ENCODE data around the gene CEACAM8.
"Not testable (repeated sequence)": the region's sequence is repeated elsewhere in the genome, so short reads cannot be mapped to it uniquely, and the experiment has no call there.

The CEACAM8 gene

DNA sequence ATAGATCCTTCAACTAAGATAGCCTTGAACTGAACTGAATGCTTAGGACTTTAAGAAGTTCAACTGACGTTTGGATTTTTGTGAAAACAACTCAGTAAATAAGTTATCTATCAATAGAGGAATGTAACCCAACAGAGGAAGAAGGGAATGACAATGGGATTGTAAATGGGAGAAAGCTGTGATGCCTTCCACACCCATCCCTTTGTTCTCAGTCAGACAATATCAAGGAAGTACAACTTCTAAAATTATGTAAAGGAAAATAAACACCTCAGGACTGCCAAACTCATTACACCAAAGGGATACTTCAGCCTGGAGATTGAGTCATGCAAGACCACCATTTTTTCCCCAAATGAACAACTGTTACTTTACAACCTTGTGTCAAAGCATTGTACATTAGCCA, 21.1 kb downstream of the CEACAM8 start:
- no peak for DNase-seq (ENCODE audit: low read depth in 3 of 3)

DNA sequence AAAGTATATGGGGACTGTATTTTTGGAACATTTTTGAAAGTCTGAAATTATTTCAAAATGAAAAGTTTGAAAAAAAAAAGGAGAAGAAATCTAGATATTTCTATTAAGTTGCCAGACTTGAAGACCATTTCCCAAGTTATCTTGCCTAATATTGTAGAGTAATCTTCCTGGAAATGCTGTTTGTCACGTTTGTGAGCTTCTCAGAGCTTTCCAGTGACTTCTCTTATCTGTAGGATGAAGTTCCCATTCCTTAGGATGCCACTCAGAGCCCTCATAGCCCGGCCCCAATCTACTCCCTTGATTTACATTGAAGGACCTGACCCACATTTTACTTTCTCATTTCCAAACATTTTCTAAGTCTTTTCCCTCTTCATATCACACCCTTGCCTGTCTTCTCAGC, 23.6 kb downstream of the CEACAM8 start:
- DNase-seq (ENCODE audit: low read depth in 3 of 3) = no peak

DNA sequence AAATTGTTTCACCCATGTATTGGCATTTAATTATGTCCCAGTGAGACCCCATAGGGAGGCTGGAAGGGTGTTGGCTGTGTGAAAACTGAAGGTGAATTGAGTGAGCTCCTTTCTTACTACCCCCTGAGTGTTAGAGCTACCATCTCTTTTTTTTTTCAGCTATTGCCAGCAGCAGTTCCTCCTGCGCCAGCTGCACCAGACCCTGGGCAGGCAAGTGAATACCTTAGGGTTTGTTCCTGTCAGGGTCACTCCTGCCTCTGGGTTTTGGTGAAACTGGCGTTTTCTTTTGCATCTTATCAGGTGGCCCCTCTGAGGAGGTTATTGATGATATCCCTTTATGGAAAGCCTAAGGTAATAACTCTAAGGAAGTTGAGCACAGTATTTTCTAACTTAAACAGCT, 25.5 kb downstream of the CEACAM8 start:
- no peak for DNase-seq (ENCODE audit: low read depth in 3 of 3)

DNA sequence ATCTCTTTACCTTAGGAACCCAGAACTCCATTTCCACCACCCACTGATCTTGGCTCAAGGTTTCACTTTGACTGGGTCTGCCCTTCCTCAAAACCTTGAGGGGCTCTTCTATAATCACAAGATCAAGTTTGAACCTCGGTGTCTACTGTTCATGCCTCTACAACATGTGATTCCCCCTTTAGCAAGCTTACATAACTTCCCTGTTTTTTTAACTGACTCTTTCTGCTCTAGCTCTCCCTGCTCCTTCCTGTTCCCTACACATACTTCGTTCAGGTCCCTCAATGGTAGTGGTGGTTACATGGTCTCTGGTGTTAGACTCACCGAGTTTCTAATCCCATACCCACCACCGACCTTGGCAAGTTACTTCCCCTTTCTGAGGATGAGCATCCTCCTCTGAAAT, 26.7 kb downstream of the CEACAM8 start:
- no peak for DNase-seq (ENCODE audit: low read depth in 3 of 3)

GRCh38 chr19:42567567-42567966, 27.2 kb downstream of the CEACAM8 start:
- no peak for DNase-seq (ENCODE audit: low read depth in 3 of 3)

- DNase-seq (ENCODE audit: low read depth in 3 of 3) = peak in 1 of 3 experiments; percentile 7
Measured at GRCh38 chr19:42563352-42564210, 31.1 kb downstream of the CEACAM8 start.

- no peak for DNase-seq (ENCODE audit: low read depth in 3 of 3)
Measured at GRCh38 chr19:42561512-42561911, 33.2 kb downstream of the CEACAM8 start.

DNA sequence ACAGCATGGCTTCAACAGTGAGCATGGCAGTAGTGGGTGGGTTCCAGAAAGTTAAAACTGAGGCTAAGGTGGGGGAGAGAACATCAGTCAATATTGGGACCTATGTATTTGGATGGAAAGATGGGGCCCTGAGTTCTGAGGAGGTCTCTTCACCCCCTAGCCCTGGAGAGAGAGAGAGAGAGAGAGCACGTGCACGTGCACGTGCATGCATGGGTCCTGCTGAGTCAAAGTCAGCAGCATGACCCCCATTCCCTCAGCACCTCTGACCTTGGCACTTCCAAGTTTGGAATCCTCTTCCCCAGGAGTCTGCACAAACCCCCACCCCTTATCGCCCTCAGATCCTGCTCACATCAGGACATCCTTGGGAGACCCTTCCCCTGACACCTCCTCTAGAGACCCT, 34.0 kb downstream of the CEACAM8 start:
- no peak for DNase-seq (ENCODE audit: low read depth in 3 of 3)

GRCh38 chr19:42558450-42559150, 36.1 kb downstream of the CEACAM8 start:
- no peak for DNase-seq (ENCODE audit: low read depth in 3 of 3)

- DNase-seq (ENCODE audit: low read depth in 3 of 3) = not testable (repeated sequence)
Measured at GRCh38 chr19:42557386-42557871, 37.3 kb downstream of the CEACAM8 start.

GRCh38 chr19:42555801-42556200, 38.9 kb downstream of the CEACAM8 start:
- DNase-seq (ENCODE audit: low read depth in 3 of 3) = no peak

GRCh38 chr19:42555317-42555716, 39.4 kb downstream of the CEACAM8 start:
- DNase-seq (ENCODE audit: low read depth in 3 of 3) = no peak

DNA sequence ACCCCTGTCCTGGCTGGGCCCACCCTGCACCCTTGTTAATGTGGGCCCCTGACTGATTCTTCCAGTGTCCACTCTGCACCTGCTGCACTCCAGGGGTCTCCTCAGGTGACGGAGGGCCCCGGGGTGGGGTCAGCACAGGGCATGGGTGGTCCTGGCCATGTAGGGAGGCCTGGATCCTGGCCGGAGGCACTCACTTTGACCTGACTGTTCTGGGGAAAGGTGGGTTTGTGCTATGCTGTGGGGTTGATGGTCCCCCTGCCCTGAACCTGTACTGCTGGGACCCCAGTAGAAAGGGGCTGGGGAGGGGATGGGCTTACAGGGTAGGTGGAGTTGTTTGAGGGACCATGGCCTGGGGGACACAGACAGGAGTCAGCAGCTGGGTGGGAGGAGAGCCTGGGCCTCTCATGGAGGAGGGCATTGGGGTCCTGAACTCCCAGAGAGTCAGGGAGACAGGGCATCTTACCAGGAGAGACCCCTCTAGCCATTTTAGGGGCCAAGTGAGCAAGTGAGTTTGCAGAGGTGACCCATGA, 40.6 kb downstream of the CEACAM8 start:
- no peak for DNase-seq (ENCODE audit: low read depth in 3 of 3)

- DNase-seq (ENCODE audit: low read depth in 3 of 3) = no peak
Measured at GRCh38 chr19:42553292-42554045, 41.3 kb downstream of the CEACAM8 start.

DNA sequence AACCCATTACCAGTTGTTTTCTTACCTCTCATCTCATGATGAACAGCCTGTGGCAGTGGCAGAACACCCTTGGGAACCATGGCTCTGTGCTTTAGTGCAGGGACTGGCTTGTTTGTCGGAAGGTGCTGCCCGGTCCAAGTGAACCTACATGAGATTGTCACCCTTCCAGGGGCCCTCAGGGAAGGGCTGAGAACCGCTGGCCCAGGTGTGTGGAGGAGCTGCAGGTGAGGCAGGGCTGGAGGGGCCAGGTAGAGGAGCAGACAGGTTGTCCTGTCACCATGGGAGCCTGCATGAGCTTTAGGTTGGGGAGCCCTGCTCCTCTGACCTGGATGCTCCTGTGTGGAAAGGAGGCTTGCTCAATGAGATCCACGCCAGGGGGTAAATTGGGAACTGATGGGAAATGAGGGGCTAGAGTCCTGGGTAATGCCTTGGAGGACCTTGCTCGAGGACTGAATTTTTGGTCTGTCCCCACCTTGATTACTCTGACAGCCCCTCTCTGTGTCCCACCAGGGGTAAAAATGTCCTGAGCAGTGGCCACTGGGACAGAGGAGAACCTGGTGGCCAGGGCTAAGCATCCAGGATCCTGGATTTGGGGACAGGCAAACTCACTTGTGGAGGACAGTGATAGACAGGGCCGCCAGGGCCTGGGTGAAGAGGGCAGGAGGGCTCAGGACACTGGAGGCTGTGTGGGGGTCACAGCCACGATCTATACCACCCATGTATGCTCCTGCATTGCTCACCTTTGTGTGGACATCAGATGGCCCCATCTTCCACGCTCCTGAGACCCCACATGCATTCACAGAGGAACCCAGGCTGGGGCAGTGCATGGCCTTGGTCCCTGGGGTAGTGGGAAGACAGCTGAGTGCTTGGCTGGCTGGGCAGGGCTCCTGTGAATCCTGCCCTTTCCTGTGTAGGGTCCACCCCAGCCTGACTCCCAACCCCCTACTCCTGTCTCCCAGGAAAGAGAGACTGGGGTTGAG, 42.3 kb downstream of the CEACAM8 start:
- DNase-seq (ENCODE audit: low read depth in 3 of 3) = no peak

GRCh38 chr19:42550521-42550920, 44.2 kb downstream of the CEACAM8 start:
- not testable (repeated sequence) for DNase-seq (ENCODE audit: low read depth in 3 of 3)

GRCh38 chr19:42549067-42549466, 45.7 kb downstream of the CEACAM8 start:
- not testable (repeated sequence) for DNase-seq (ENCODE audit: low read depth in 3 of 3)

DNA sequence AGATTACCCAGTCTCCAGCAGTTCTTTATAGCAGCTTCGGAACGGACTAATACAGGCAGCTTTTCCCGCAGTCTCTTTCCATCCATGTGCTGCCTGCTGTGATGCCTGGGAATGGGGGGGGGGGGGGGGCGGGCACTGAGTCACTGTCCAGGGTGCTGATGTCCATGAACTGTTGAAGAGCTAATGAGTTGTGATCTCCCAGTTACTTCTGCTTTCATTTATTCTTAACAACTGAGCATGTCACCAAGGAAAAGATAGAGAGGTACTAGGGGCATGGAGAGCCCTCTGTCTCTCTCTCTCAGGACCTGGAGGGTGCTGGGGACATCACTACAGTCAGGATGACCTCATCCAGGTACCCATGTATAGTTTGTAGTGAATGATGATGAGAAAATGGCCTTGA, 46.2 kb downstream of the CEACAM8 start:
- no peak for DNase-seq (ENCODE audit: low read depth in 3 of 3)

- DNase-seq (ENCODE audit: low read depth in 3 of 3) = no peak
Measured at GRCh38 chr19:42547929-42548328, 46.8 kb downstream of the CEACAM8 start.

GRCh38 chr19:42546831-42547500, 47.8 kb downstream of the CEACAM8 start:
- no peak for DNase-seq (ENCODE audit: low read depth in 3 of 3)

Data from stimulated activated CD4-positive, alpha-beta T cell treated with anti-CD3 and anti-CD28 coated beads, TNF-alpha, amount 100 ng/mL, for 24 hours (primary cell).